ENCODE results near the gene RBM33. TPM values are rescaled to one million over a fixed set of nuclear protein-coding genes. Genes with fewer than 3 reads are reported as not detected.

Gene RBM33
- total and polyA plus RNA-seq, 2 of the 13 experiments (the other 11 are each of a cell fraction or from before 2014, with no cell fraction given) = 12.4 to 28.9 TPM

- TF ChIP-seq NR2F6 (IDR thresholded peaks at IDR 0.05) (no peak), NR2F6 (CRISPR knock-in tag; IDR thresholded peaks at IDR 0.05) (peak; percentile 37; the same call in 1 of the 2 replicates), ZNF12 (CRISPR knock-in tag; IDR thresholded peaks at IDR 0.05) (no peak), ZFAT (CRISPR knock-in tag; conservative IDR thresholded peaks at IDR 0.05) (no peak), ZNF616 (CRISPR knock-in tag; IDR thresholded peaks at IDR 0.05; ENCODE audit: low read depth) (no peak), ZNF510 (CRISPR knock-in tag; IDR thresholded peaks at IDR 0.05; ENCODE audit: low read depth) (no peak), DZIP1 (CRISPR knock-in tag; IDR thresholded peaks at IDR 0.05) (peak; percentile 80), HMGXB4 (CRISPR knock-in tag; IDR thresholded peaks at IDR 0.05; ENCODE audit: borderline replicate concordance in 1 of 2, low read depth in 1 of 2) (peak; percentile 38 to 77; a peak in 2 of 4 replicates), CSRNP2 (CRISPR knock-in tag; conservative IDR thresholded peaks at IDR 0.05; ENCODE audit: low read depth) (no peak), DRAP1 (CRISPR knock-in tag; IDR thresholded peaks at IDR 0.05) (peak; percentile 62), ZNF782 (CRISPR knock-in tag; IDR thresholded peaks at IDR 0.05; ENCODE audit: borderline replicate concordance) (0 out of 2 replicates have a peak, but pooled peaks have one; percentile 58), AFF4 (CRISPR knock-in tag; IDR thresholded peaks at IDR 0.05) (no peak), SATB2 (CRISPR knock-in tag; IDR thresholded peaks at IDR 0.05) (peak; percentile 74; the same call in 1 of the 2 replicates), REPIN1 (CRISPR knock-in tag; IDR thresholded peaks at IDR 0.05; ENCODE audit: borderline replicate concordance, low read depth) (peak; percentile 17; the same call in 1 of the 2 replicates), KLF13 (CRISPR knock-in tag; IDR thresholded peaks at IDR 0.05) (no peak), NFYB (CRISPR knock-in tag; IDR thresholded peaks at IDR 0.05) (no peak), SKI (IDR thresholded peaks at IDR 0.05; ENCODE audit: partially characterized antibody) (no peak), ZNF543 (CRISPR knock-in tag; IDR thresholded peaks at IDR 0.05) (peak; percentile 8; the same call in 1 of the 2 replicates), SMYD3 (CRISPR knock-in tag; IDR thresholded peaks at IDR 0.05) (peak; percentile 77; the same call in 1 of the 2 replicates)
Measured at GRCh38 chr7:155808549-155809331, 164.3 kb downstream of the RBM33 start (continued).
